ENCODE data around the gene EHMT1.
"Not testable (repeated sequence)": the region's sequence is repeated elsewhere in the genome, so short reads cannot be mapped to it uniquely, and the experiment has no call there.

EHMT1 gene

GRCh38 chr9:137809726-137810450, 191.1 kb downstream of the EHMT1 start:
- not testable (repeated sequence) for DNase-seq (ENCODE audit: low read depth)

- no peak for DNase-seq (ENCODE audit: low read depth)
These were observed 192.6 kb downstream of the EHMT1 start for GRCh38 chr9:137811283-137811870.

DNA sequence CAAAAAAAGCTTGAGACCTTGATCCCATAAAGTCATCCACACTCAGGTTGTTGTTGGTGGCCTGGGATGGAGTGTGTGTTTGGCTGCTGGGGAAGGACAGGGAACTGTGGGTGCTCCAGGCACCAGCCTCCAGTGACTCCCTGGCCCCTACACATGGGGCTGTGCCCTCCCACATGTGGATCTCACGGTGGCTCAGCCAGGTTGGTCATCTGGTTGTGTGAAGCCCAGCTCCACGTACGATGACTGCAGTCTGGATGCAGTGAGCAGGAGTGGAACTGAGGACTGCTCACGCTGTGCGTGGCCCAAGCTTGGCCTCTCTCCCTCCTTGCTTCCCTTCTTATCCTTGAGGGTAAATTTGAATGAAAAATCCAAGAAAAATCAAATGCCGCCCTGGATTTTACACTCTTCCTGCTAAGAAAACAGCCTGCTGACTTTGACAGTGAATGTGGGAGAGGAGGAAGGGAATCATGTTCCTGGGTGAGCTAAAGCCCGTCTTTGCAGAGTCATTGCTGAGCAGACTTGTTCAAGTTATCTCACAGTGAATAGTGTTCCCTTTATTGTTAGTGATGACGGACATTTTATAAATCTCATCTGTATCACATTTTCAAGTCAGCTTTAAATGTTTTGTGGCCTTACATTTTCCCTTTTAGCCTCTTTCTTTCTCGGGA, 193.7 kb downstream of the EHMT1 start:
- no peak for DNase-seq (ENCODE audit: low read depth)

- DNase-seq (ENCODE audit: low read depth) = no peak
These were observed 194.4 kb downstream of the EHMT1 start for GRCh38 chr9:137813167-137813566.

GRCh38 chr9:137813651-137814415, 195.0 kb downstream of the EHMT1 start:
- DNase-seq (ENCODE audit: low read depth) = no peak

GRCh38 chr9:137814436-137814835, 195.6 kb downstream of the EHMT1 start:
- no peak for DNase-seq (ENCODE audit: low read depth)

DNA sequence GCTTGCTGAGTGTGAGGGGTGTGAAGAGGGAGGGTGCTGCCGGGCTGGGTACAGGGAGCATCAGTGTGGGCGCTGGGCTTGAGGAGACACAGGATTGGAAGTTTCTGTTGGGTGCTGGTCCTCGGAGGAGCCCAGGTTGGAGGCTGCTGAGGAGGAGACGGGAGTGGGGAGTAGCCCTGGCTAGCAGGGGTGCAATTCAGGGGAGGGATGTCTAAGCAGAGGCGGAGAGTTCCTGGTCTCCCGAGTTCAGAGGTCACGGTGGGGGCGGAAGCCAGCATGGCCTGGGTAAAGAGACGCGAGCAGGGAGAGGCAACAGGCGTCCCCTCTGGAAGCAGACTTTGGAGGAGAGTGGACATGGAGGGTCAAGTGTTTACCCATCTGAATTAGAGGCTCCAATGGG, 196.0 kb downstream of the EHMT1 start:
- no peak for DNase-seq (ENCODE audit: low read depth)

DNA sequence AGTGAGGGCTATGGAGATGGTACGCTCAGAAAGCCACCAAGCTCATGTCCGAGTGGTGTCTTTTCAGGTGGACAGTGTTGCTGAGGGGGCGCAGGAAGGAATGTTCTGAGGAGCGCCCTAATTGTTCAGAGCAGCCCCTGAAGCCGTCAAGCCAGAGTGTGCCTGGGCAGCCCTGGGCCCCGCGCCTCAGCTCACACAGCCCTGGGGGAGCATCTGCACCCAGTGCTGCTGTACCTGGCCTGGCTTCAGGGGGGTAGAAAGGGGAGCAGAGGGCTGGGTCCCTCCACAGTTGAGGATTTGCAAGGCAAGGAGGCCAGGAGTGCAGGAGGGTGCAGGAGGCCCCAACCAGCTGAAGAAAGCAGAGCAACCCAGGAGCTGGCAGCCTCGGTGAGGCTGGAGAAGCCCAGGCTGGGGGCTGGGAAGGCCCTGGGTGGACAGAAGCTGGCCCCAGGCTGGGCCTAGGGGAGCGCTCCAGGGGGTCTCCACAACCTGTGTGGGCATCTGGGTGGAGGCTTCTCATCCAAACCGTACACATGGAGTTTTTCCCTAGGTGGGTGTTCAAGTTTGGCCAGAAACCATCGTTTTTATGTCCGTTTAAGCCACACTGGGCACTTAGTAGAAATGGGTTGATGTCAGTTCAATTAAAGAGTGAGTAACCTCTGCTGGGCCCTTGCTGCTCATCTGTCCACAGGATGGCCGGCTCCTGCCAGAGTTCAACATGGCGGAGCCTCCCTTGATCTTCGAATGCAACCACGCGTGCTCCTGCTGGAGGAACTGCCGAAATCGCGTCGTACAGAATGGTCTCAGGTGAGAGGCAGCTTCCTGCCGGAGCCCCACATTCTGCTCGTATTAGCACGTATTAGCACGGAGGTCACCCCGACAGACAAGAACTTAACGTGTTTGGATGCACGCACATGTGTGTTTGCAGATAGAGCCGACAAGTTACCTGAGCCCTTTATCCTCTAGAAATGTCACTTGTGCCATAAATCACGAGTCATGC, 196.8 kb downstream of the EHMT1 start:
- no peak for DNase-seq (ENCODE audit: low read depth)

GRCh38 chr9:137816531-137817235, 197.9 kb downstream of the EHMT1 start:
- no peak for DNase-seq (ENCODE audit: low read depth)

DNA sequence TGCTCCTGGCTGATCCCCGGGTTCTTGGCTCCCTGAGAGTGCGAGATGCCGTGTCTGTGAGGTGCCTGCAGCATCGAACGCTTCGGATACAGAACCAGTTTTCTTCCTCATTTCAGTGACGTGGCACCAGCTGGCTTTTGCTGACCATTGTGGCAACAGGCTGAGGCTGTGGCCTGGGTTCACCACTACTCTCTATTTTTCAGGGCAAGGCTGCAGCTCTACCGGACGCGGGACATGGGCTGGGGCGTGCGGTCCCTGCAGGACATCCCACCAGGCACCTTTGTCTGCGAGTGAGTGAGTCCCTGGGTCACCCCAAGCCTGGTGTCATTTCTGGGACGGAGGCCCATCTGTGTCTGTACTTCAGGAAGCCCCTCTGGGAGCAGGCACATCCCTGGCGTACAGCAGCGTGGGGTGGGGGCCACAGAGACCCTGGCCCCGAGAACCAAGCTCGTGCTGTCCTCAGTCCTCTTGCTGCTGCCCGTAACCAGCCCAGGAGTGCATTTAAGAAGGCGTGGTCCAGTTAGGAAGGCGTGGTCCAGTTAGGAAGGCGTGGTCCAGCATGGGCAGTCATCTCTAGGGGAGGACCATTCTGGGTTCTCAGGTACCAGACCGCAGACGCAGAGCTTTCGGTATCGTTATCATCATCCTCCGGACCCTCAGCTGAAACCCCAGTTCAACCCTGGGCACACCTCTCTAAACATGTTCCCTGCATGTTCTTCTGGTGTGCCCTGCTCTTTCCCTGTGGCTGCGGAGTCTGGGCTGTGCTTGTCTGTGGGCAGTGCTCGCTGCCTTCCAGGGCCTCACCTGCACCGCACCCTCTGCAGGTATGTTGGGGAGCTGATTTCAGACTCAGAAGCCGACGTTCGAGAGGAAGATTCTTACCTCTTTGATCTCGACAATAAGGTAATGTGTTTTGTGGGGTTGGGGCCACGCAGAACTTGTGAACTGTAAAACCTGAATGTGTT, 198.7 kb downstream of the EHMT1 start:
- no peak for DNase-seq (ENCODE audit: low read depth)

- DNase-seq (ENCODE audit: low read depth) = no peak
These were observed 199.5 kb downstream of the EHMT1 start for GRCh38 chr9:137818286-137818685.

GRCh38 chr9:137820161-137820855, 201.5 kb downstream of the EHMT1 start:
- DNase-seq (ENCODE audit: low read depth) = no peak

GRCh38 chr9:137823986-137824771, 205.4 kb downstream of the EHMT1 start:
- no peak for DNase-seq (ENCODE audit: low read depth)

DNA sequence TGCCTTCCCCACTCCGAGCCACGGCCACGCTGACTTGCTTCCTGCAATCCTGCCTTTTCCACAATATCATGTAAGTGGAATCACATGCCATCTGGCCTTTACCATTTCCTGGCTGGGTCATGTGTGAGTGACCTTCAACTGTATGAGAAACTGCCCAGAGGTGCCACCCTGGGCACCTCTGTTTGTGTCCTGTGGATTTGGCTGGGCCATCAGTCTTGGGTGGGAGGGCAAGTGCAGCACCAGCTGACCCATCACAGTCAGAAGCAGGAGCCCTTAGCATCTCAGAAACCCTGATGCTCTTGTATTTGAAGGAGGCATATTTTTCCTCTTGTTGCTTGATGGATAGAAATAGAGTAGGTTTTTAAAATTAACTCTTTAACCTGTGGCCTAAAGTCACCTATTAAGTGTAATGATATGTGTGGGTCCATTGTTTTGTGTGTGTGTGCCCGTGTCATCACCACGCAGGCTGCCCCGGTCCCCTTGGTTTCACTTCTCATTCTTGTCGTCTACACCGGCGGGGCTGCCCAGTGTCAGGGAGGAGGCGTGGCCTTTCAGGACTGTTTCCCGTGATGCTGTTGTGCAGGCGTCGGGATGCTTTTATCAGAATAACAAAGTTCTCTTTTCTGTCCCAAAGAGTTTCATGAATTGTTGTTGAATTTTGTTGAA, 206.7 kb downstream of the EHMT1 start:
- DNase-seq (ENCODE audit: low read depth) = no peak

GRCh38 chr9:137827908-137828526, 209.2 kb downstream of the EHMT1 start:
- DNase-seq (ENCODE audit: low read depth) = no peak

- no peak for DNase-seq (ENCODE audit: low read depth)
These were observed 209.9 kb downstream of the EHMT1 start for GRCh38 chr9:137828527-137829259.
